Esophagus (tissue), 2 donors: ENCODE data around the gene BTBD6. TPM values are rescaled to one million over a fixed set of nuclear protein-coding genes. Genes with fewer than 3 reads are reported as not detected.
A peak's percentile ranks its signal among the peaks of the same experiment; 100 is the strongest.
"Not testable (repeated sequence)": the region's sequence is repeated elsewhere in the genome, so short reads cannot be mapped to it uniquely, and the experiment has no call there.

ENCODE experiments used
- H3K27ac ChIP-seq, 2 donors: one replicate each; pipeline ENCODE4 v1.5.1; 2013; ENCODE audit warnings: low read depth in 2 of 2, mild to moderate bottlenecking in 2 of 2, inconsistent platforms in 1 of 2, low read length in 1 of 2, moderate library complexity in 1 of 2
- H3K27me3 ChIP-seq, 2 donors: one replicate each; pipeline ENCODE4 v1.6.1; 2013; ENCODE audit warnings: low read length in 2 of 2, control low read depth in 1 of 2, mild to moderate bottlenecking in 1 of 2; ENCODE audit not compliant: insufficient read depth in 2 of 2, control insufficient read depth in 1 of 2
- H3K36me3 ChIP-seq, 2 donors: one replicate each; pipeline ENCODE4 v1.6.1; 2013; ENCODE audit warnings: low read length in 1 of 2; ENCODE audit not compliant: control insufficient read depth in 2 of 2, insufficient read depth in 2 of 2
- H3K4me1 ChIP-seq, 2 donors: one replicate each; pipeline ENCODE4 v1.6.1; 2013; ENCODE audit warnings: low read length in 1 of 2; ENCODE audit not compliant: control insufficient read depth in 2 of 2, insufficient read depth in 2 of 2
- H3K4me3 ChIP-seq, 2 donors: one replicate each; pipeline ENCODE4 v1.5.1; 2013; ENCODE audit warnings: low read length in 2 of 2, mild to moderate bottlenecking in 2 of 2, low read depth in 1 of 2, moderate library complexity in 1 of 2
- H3K9me3 ChIP-seq, 2 donors: one replicate each; pipeline ENCODE4 v1.6.1; 2013; ENCODE audit warnings: mild to moderate bottlenecking in 2 of 2, low read depth in 1 of 2, low read length in 1 of 2, moderate library complexity in 1 of 2; ENCODE audit not compliant: control insufficient read depth in 2 of 2, insufficient read depth in 1 of 2
- WGBS, 2 donors: extraction: QIAGEN DNeasy Blood & Tissue Kit; methylation state at CpG; one replicate each; pipeline ENCODE4 v1.1.7; 2013; 5-methylcytosine and 5-hydroxymethylcytosine counted together
- polyA plus RNA-seq, 2 donors: library from polyadenylated mRNA; stranded (reverse); fragments of 200-250 nt; gene quantifications; one replicate each; pipeline ENCODE4 v1.2.3, GENCODE V29; 2013
- donor health status: healthy with polysubstance abuse.
- donor health status: Bipolar disorder and iron deficiency.

Gene BTBD6
- polyA plus RNA-seq, 2 donors = 47.5 to 49.8 TPM

- 67 to 72% methylated on average over 15 of the region's 15 CpGs for WGBS, 2 donors
- no peak overlapping the region for H3K27ac ChIP-seq
- peaks cover 0 to 4% of the 10 kb centered on the region in 2 donors for H3K4me1 ChIP-seq
- no peaks in the 10 kb centered on the region for H3K9me3 ChIP-seq
- H3K27me3 ChIP-seq = no peaks in the 10 kb centered on the region
- no peak overlapping the region for H3K4me3 ChIP-seq
- peaks cover 0 to 7% of the 10 kb centered on the region in 2 donors for H3K36me3 ChIP-seq
Observed at GRCh38 chr14:105283899-105284298, 35.6 kb downstream of the BTBD6 start.

GRCh38 chr14:105285174-105285573 lies 36.8 kb downstream of the BTBD6 start:
- H3K9me3 ChIP-seq = no peaks in the 10 kb centered on the region
- no peaks in the 10 kb centered on the region for H3K27me3 ChIP-seq
- peaks cover 0 to 4% of the 10 kb centered on the region in 2 donors for H3K4me1 ChIP-seq
- no peak overlapping the region for H3K27ac ChIP-seq
- 83 to 89% methylated on average over 8 of the region's 8 CpGs for WGBS, 2 donors
- H3K4me3 ChIP-seq = no peak overlapping the region
- peaks cover 0 to 5% of the 10 kb centered on the region in 2 donors for H3K36me3 ChIP-seq

DNA sequence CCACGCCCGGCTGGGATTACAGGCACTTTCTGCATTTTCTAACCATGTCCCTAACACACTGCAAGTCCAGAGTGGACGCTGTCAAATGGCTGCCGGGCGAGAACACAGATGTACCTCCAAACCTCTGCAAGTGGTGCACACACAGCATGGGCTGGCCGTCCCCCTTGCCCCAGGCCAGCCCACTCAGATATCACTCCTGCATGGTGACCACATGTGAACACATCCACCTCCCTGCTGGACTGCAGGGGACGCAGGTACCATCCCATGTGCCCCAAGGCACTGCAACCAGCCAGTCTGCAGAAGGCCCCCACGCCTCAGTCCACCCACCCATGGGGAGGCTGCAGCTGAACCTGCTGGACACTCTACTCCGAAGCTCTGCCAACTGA lies 38.4 kb downstream of the BTBD6 start:
- WGBS, 2 donors = 94 to 95% methylated on average over 9 of the region's 9 CpGs

GRCh38 chr14:105287249-105288102 lies 39.1 kb downstream of the BTBD6 start:
- Histone ChIP-seq H3K4me1 (peaks cover 0 to 5% of the 10 kb centered on the region in 2 donors), H3K9me3 (no peaks in the 10 kb centered on the region), H3K27ac (no peak overlapping the region), H3K4me3 (no peak overlapping the region), H3K36me3 (peaks cover 0 to 5% of the 10 kb centered on the region in 2 donors), H3K27me3 (no peaks in the 10 kb centered on the region)
- WGBS, 2 donors = 86 to 87% methylated on average over 24 of the region's 24 CpGs

More for the DNA sequence above, 38.4 kb downstream of the BTBD6 start:
- Histone ChIP-seq H3K4me1 (peaks cover 0 to 4% of the 10 kb centered on the region in 2 donors), H3K4me3 (no peak overlapping the region), H3K27me3 (no peaks in the 10 kb centered on the region), H3K36me3 (peaks cover 0 to 5% of the 10 kb centered on the region in 2 donors), H3K27ac (no peak overlapping the region), H3K9me3 (no peaks in the 10 kb centered on the region)

GRCh38 chr14:105288936-105289335 lies 40.6 kb downstream of the BTBD6 start:
- WGBS, 2 donors = 85 to 86% methylated on average over 6 of the region's 6 CpGs

DNA sequence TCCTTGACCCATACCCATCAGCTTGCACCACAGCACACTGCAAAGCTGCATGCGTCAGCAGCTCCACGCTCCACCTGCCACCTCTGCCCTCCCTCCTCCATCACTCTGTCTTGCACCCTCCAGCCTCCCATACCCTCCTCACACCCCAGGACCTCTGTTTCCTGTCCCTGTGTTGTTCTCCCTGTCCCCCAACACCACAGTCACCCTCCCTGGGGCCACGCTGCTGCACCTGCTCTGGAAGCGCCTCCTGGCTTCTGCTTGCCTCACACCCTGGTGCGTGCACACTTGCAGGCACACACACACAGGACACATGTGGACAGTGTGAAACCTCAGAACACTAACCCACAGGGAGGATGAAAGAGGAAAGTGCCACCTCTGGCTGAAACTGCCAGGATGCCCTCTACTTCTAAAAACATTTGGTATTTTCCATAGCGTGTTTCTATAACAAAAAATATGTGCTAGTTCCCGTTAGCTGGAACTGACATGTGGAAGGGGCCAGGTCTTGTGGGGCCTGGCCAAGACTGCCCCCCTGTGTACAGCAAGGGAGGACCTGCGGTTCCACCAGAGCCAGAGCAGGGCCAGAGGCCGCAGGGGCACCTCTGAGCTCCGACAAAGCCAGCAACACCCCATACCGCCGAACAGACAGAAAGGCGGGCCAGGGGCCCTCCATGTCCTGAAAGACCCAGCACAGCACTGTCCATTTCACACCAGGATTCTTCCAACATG lies 42.5 kb downstream of the BTBD6 start:
- Histone ChIP-seq H3K27ac (no peak overlapping the region), H3K27me3 (no peaks in the 10 kb centered on the region), H3K36me3 (peaks cover 0 to 2% of the 10 kb centered on the region in 2 donors), H3K4me3 (no peak overlapping the region), H3K9me3 (no peaks in the 10 kb centered on the region), H3K4me1 (peaks cover 8 to 9% of the 10 kb centered on the region in 2 donors)
- 80 to 86% methylated on average over 13 of the region's 13 CpGs for WGBS, 2 donors

More at GRCh38 chr14:105288936-105289335, 40.6 kb downstream of the BTBD6 start:
- H3K27ac ChIP-seq, H3K9me3 ChIP-seq, H3K4me1 ChIP-seq, H3K27me3 ChIP-seq, H3K36me3 ChIP-seq, H3K4me3 ChIP-seq: not testable (repeated sequence)

GRCh38 chr14:105292826-105293711 lies 44.7 kb downstream of the BTBD6 start:
- 67 to 76% methylated on average over 26 of the region's 26 CpGs for WGBS, 2 donors
- Histone ChIP-seq H3K27me3 (no peaks in the 10 kb centered on the region), H3K27ac (no peak overlapping the region), H3K9me3 (no peaks in the 10 kb centered on the region), H3K36me3 (no peaks in the 10 kb centered on the region), H3K4me1 (peaks cover 3 to 9% of the 10 kb centered on the region in 2 donors), H3K4me3 (no peak overlapping the region)

DNA sequence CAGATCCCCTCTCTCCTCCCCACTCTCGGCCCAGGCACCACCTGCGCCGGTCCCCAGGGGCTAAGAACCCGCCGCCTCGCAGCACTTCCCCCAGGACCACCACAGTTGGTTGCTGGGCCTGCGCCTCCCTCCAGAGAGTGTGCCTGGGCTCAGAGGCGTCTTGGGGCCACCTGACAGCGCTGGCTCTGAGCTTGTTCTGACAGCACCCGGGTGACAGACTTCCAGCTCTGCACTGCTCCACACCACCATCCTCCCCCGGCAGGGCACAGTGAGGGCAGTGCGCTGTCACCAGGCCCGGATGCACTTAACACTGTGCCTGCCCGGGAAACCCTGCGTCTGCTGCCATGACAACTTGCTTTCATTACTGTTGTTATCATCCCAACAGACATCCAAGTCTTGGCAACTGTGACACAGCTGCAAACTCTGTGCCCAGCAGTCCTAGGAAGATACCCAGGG lies 45.8 kb downstream of the BTBD6 start:
- H3K27me3 ChIP-seq = no peaks in the 10 kb centered on the region
- peaks cover 3 to 9% of the 10 kb centered on the region in 2 donors for H3K4me1 ChIP-seq
- no peaks in the 10 kb centered on the region for H3K9me3 ChIP-seq
- H3K27ac ChIP-seq = peak overlapping the region in 1 of 2 donors; percentile 1
- 58 to 59% methylated on average over 15 of the region's 15 CpGs for WGBS, 2 donors
- no peaks in the 10 kb centered on the region for H3K36me3 ChIP-seq
- no peak overlapping the region for H3K4me3 ChIP-seq

DNA sequence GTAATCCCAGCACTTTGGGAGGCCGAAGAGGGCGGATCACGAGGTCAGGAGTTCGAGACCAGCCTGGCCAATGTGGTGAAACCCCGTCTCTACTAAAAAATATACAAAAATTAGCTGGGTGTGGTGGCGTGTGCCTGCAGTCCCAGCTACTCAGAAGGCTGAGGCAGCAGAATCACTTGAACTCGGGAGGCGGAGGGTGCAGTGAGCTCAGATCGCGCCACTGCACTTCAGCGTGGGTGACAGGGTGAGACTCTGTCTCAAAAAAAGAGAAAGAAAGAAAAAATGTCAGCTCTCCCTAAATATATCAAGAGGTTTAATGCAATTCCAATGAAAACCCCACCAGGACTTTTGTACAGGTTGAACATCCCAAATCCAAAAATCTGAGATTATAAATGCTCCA lies 49.0 kb downstream of the BTBD6 start:
- not testable (repeated sequence) for H3K4me3 ChIP-seq, H3K9me3 ChIP-seq, H3K36me3 ChIP-seq, H3K27ac ChIP-seq, H3K27me3 ChIP-seq
- peaks cover 3 to 13% of the 10 kb centered on the region in 2 donors for H3K4me1 ChIP-seq
- WGBS, 2 donors = 95% methylated on average over 11 of the region's 11 CpGs
